GM18502 (cell line): Measurements from ENCODE around the gene MBNL1.
"Not testable (repeated sequence)": the region's sequence is repeated elsewhere in the genome, so short reads cannot be mapped to it uniquely, and the experiment has no call there.

ENCODE experiments used
- ATAC-seq: cut with Tn5 transposase; IDR thresholded peaks from one replicate; pipeline ENCODE4 v1.9.1; 2021; ENCODE audit warnings: mild to moderate bottlenecking; ENCODE audit not compliant: unreplicated experiment, poor library complexity

The MBNL1 gene

DNA sequence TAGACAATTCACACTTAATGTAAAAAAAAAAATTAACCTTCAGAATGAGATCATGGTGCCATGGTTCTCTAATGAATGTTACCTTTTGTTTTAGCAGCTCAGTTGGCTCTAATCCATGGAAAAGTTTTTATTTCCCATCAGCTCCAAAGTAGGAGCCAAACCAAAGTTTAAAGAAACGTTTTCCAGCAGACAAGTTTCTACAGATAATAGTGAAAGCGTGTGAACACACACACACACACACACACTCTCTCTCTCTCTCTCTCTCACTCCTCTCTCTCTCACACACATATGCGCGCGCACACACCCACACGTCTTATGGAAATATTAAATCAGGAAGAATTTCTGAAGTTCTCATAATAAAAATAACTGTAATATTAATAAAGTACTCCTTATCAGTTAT is 46.9 kb downstream of the MBNL1 start:
- no peak for ATAC-seq

DNA sequence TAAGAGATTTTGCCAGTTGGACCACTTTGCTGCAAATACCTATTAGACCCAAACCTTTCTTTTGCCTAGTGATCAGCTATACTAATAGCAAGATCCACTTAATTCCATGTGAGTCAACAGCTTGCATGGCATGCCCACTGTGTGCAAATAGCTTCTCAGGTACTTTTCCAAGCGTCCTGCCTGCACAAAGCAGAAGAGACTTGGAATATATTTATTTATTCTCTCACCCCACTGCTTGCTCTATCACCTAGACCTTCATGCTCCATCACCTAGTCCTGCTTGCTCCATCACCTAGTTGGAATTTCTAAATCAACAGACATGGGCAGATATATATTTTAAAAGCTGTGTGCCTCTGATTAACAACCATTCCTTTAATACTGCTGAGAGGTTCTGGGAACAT is 47.6 kb downstream of the MBNL1 start:
- no peak for ATAC-seq

DNA sequence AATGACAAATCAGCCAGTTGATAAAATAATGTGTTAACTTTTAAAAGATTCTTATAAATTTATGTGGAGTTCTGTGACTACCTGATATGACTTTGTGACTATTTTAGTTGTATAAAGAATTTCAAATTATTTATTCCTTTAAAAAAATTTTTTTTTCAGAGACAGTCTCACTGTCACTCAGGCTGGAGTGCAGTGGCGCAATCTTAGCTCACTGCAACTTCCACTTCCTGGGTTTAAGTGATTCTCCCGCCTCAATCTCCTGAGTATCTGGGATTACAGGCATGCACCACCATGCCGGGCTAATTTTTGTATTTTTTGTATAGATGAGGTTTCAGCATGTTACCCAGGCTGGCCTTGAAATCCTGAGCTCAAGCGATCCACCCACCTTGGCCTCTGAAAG is 48.5 kb downstream of the MBNL1 start:
- ATAC-seq, result no peak

DNA sequence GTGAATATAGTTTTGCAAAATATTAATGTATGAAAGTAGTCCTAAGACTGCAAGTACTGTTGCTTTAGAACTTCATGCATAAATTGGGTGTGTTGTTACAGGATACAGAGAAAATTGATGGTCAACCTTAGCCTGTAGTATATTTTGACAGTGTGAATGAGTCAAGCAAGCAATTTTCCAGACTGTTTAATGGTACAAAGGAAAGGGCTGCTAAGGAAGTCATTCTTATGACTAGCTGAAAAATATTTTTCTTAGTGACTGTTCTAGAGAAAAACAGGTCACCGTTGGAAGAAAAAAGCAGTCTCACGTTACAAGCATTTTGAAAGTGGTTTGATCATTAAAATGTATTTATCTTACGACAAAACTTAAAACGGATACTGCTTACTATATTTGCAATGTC is 49.2 kb downstream of the MBNL1 start:
- no peak for ATAC-seq

DNA sequence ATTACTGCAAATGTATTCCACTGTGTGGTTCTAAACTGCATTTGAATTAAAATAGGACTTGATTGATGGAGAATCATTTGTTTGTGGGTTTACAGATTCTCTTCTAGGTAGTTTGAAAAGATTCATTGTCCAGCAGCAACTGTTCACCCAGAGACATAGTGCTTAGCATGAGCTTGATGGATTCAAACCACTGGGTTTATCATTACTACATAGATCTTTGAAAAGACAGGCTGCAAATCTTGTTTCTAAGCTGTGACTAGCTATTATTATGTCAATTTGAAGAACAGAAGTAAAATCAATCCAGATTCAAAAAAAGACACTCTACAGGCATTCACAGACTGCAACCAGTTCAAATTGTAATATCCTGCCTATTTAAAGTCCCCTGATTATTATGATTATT is 49.8 kb downstream of the MBNL1 start:
- no peak for ATAC-seq

DNA sequence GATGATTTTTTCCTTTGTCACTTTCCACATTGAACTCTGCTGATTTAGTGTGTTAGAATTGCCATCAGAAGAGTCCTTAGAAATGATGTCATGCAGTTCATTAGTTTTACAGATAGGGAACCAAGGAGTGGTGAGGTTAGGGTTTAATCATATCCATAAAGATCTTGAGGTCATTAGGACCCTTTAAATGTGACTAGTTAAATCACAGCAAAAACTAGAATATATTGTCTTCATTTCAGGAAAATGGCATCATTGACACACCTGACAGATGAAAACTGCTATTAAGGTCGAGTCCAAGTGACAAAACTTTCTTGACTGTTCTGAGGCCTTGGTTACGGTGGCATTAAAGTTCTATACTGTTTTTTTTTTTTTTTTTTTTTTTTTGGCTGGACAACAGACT is 50.5 kb downstream of the MBNL1 start:
- no peak for ATAC-seq

DNA sequence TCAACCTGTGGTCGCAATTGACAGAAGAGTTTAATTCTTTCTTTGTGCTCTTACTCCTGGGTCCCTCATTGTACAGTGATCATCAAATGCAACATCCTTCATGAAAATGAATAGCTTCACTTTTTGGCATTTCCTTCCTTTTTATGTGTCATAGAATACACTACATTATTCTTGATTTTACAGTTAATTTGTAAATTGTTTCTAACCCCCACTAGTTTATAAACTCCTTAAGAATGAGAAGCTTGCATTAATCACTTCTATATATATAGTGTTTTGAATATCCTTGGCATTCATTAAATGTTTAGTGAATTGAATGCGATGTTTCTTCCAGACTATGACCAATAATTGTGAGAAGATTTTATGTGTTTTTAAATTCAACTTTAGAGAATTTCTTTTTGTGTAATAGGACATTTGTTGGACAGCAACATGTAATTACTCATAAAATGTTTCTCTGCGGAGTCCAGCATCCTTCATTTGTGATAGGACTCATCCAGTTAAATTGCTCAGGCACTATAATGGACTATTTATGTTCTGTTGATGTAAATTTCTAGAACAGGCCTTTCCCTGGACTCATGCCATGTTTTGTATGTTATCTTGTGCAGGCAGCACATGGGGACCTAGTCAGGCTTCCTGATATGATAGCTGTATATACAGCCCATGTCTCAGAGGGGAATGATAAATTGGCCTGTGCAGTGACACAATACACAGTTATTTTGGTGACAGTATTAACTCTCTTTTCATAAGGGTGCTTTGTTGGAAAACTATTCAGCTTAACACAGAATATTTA is 51.3 kb downstream of the MBNL1 start:
- ATAC-seq, result no peak

DNA sequence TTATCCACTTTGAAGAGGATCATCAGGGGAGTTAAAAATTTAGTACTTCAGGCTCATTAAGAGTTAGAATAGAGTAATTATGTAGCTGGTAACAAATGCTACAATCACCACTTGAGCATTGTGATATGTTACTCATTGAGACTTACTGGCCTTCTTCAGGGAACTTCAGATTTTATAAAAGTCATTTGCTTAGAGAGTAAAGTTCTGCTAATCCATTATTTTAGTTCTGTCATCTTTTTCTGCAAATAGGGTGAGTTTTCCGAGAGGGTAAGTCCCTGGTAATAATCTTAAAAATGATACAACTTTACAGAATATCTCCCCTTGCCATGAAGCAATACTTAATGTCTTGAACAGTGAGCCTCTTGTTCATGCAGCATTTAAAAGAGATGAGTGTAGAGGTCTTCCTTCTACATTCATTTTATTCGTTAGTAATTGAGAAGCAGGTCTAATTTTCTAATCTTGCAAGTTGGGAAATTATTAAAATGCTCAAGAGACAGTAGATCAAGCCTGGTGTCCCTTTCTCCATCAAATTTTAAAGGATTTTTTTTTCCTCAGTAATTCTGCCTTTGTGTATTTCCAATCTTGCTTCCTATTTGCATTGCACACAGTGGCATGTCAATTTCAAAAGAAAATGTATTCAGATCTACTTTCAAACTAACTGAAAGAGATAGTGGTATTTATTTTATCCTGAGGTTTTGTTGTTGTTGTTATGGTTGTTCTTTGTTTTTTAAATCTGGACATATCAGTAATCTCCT is 52.6 kb downstream of the MBNL1 start:
- ATAC-seq, result no peak

DNA sequence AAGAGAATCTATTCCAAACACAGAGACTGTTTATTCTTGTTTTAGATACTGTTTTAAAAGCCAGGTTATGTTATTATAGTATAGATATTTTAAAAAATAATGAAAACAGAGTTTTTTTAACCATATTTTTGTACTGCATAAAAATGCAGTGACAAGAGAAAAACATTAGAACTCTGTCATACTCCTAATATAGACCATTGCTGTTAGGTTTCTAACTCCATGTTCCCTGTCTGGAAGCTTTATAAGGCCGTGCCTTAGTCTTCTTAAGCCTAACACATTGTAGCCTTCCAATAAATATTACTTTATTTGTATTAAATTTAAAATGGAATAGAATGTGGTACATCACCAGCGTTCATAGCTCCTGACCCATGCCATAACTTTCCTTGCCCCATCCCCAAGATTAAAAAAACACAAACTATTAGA is 53.2 kb downstream of the MBNL1 start:
- no peak for ATAC-seq

DNA sequence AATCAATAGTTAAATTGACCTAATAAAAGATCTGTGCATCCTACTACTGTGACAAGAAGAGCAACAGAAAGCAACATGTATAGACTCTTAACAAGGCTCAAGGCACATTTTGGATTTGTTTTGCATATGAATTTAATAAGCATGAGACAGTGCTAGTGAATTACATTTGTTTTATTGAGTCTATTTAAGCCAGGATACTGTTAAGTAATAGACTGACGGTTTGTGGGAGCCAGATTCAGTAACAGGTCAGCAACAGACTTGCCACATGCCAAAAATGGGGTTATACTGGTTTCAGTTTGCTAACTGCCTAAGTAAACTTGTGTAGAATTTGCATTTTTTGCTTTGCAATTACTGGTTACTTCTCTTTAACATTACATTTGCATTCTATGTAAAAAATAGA is 54.0 kb downstream of the MBNL1 start:
- ATAC-seq, result peak; percentile 67

DNA sequence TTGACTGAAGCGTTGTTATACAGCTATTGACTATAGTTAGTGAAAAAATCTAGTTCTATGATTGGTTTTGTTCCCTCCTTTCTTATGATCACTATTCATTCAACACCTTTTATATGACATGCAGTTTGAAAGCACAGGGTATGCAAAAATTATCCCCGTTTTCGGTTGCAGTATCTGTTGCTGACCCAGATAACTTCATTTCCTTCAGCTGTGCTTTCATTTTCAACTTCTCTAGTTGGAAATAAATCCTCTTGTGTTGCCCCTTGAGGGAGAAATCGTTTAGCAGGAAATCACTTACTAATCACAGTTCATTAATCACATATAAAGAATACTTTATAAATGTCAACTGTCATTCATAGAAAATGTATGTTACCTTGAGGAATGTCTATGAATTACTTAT is 55.1 kb downstream of the MBNL1 start:
- peak; percentile 83 for ATAC-seq

DNA sequence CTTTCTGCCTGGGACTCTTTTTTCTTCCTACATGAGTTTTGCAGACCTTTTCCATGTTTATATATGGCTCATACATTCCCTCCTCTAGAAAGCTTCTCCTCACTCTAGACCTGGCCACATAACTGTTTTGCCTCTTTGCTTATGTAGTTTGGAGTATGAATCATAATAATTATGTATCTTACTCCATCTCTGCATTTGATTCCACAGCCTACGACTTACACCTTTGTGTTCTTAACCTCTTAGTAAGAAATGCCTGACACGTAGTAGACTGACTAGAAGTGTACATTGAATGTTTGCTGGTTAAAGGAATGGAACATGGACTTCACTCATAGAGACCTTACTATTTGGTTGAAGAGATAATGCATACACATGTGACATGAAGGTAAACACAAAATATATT is 56.4 kb downstream of the MBNL1 start:
- no peak for ATAC-seq

DNA sequence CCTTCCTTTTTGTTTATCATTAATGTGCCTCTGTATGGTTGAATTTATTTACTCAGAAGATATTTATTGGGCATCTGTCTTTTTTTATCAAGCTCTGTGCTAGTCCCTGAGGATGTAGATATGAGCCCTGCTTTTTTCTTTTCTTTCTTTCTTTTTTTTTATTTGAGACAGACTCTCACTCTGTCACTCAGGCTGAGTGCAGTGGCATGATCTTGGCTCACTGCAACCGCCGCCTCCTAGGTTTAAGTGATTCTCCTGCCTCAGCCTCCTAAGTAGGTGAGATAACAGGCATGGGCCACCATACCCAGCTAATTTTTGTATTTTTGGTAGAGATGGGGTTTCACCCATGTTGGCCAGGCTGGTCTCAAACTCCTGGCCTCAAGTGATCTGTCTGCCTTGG is 58.5 kb downstream of the MBNL1 start:
- ATAC-seq, result no peak

DNA sequence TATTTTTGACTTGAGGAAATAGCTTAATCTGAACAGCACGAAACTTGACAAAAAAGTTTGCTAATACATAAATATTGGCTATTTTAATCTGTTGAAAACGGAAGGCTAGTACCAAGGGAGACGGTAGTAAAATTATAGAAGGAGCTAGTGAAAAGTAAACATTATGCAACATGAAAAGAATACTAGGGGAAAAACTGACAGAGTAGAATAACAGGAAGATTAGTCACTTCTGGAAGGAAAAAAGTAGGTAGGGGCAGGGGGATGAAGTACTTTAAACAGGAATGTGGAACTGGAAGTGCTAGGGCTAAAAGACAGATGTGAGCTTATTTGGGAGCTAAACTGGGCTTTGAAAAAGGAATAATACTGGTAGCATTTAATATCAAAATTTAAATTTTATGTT is 60.1 kb downstream of the MBNL1 start:
- no peak for ATAC-seq

DNA sequence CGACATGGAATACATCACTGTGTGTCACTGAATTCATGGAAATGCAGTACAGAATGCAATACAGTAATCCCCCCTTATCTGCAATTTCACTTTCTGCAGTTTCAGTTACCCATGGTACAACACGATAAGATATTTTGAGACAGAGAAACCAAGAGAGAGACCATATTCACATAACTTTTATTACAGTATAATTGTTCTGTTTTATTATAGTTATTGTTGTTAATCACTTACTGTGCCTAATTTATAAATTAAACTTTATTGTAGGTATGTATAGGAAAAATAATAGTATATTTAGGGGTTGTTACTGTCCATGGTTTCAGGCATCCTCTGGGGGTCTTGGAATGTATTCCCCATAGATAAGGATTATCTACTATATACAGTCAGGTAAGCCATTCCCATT is 61.8 kb downstream of the MBNL1 start:
- ATAC-seq, result no peak

DNA sequence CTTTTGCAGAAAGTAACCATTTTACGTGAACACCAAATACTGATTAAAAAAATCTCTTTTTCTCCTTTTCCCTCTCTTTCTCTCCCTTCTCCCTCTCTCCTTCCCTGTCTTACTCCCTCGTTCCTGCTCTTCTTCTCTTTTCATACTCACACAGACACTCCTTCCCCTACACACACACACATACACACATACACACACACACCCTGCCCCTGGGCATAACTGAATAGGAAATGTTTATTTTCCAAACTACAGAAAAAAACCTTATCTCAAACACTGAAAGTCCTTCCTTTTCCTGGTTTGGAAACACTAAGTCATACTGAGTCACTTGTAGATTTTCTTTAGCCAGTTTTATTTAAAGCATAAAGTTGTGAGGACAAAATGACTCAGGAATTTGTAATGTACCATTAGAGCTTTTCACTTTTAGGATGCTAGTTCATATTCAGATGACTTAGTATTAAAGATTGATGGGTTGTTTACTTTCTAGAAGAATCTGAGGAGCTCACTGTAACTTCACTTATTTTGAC is 62.4 kb downstream of the MBNL1 start:
- no peak for ATAC-seq

DNA sequence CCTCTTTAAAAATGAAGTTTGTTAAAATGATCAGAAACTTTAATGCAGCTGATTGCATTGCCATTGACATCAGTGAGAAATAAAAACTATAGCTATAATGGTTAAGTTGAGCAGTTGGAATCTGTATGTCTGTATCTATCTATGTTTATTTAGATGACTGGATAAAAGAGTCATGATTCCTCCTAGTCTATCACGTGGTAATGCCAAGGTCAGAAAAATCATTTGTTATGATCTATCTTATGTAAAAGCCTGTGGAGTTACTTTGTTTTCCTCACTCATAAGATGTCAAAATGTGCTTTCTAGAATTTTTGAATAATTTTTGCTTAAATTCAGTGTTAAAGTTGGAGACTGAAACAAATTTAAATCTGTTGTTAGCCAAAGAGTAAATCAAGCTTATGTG is 63.3 kb downstream of the MBNL1 start:
- ATAC-seq, result no peak

DNA sequence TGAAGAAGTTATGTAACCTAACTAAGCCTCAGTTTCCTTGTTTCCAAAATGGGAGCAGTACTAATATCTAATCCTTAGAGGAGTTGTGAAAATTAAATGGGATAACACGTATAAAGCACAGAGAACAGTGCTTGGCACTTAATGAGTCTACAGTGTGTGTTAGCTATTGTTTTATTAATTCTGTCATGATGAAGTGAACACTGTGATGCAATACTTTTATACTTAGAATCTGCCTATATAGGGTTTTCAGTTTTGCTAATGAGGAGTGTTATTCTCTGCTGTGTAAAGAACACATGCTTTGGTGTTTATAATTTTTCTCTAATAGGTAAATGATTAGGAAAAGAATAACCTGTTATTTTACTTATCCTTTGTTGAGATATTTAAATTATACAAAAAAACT is 65.2 kb downstream of the MBNL1 start:
- ATAC-seq, result no peak

DNA sequence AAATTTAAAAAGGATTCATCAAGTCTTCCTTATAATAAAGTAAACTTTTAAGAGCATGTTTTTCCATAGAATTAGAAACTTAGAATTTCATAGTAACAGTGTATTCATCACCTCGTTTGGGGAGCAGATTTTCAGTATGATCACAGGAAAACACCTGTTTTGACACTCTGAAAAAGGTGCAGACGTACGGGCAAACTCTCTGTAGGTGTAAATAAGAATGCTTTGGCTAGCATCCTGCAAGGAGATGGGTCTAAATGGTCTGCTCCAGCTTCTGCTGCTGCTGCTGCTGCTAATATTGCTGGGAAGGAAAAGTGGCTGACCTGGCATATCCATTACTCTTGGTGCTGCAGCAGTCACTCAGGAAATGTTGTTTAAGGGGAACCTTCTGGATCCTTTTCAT is 66.0 kb downstream of the MBNL1 start:
- peak; percentile 3 for ATAC-seq

DNA sequence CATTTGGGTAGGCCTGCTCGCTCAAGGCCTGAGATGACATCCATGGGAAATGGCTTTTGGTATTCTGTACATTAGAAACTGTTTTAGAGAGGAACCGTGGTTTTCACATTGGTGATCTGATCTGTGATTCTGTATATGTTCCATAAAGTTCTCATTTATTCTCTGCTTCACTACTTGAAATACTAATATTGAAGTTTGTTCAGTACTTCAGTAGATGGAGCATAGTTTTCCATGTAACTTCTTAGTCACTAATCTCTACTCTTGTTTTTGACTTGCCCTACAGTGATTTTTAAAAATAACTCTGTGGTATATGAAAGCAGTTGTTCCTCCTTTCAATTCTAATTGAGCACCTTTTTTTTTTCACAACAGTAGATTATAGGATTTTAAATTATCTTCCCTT is 66.5 kb downstream of the MBNL1 start:
- peak; percentile 44 for ATAC-seq

DNA sequence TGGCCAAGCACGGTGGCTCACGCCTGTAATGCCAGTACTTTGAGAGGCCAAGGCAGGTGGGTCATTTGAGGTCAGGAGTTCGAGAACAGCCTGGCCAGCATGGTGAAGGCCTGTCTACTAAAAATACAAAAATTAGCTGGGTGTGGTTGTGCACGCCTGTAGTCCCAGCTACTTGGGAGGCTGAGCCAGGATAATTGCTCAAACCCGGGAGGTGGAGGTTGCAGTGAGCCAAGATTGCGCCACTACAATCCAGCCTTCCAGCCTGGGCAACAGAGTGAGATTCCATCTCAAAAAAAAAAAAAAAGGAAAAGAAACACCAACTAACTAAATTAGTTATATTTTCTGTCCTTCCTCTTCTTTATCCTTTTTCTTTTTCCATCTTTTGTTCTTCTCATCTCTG is 68.6 kb downstream of the MBNL1 start:
- ATAC-seq, result not testable (repeated sequence)
